ENCODE results near the gene DOK7.
"Not testable (repeated sequence)": the region's sequence is repeated elsewhere in the genome, so short reads cannot be mapped to it uniquely, and the experiment has no call there.

Gene DOK7

DNA sequence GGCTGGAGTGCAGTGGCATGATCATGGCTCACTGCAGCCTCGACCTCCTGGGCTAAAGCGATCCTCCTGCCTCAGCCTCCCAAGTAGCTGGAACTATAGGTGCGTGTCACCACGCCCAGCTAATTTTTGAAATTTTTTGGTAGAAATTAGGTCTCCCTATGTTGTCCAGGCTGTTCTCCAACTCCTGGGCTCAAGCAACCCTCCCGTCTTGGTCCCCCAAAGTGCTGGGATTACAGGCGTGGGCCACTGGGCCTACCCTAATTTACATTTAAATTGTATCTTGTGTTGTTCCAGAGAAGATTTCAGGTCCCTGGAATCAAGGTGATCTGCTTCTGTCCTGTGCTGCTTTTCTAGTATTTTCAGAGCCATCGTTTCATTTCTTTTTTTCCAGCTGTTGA, 70.3 kb downstream of the DOK7 start:
- Histone ChIP-seq H3K4me1 (ENCODE audit: control insufficient read depth in 2 of 2, insufficient read depth in 1 of 2, low read depth in 1 of 2, low read length in 2 of 2) (peaks cover 15 to 19% of the 10 kb centered on the region in 2 donors), H4K91ac (ENCODE audit: low read depth, low read length, poor library complexity) (no peak overlapping the region), H2BK12ac (ENCODE audit: low read length) (no peak overlapping the region), H3K79me1 (ENCODE audit: low read depth, low read length) (peaks cover 16% of the 10 kb centered on the region), H3K27me3 (ENCODE audit: control insufficient read depth in 3 of 3, insufficient read depth in 3 of 3, low read depth in 1 of 3, low read length in 3 of 3) (peaks cover 0 to 7% (median 0%) of the 10 kb centered on the region in 3 experiments), H4K8ac (ENCODE audit: low read depth, low read length) (no peak overlapping the region), H3K4me2 (ENCODE audit: insufficient read depth, low read length, poor library complexity, severe bottlenecking) (no peak overlapping the region), H3K36me3 (replicated peaks in 1 of 2; ENCODE audit: control insufficient read depth in 2 of 2, insufficient read depth in 2 of 2, low read length in 2 of 2) (peaks cover 5 to 19% of the 10 kb centered on the region in 2 donors), H2BK5ac (ENCODE audit: low read length) (no peak overlapping the region), H3K9ac (ENCODE audit: low read depth, low read length, poor library complexity) (no peak overlapping the region), H3K4ac (ENCODE audit: low read length) (no peak overlapping the region), H3K9me3 (replicated peaks in 1 of 2; ENCODE audit: control insufficient read depth in 2 of 2, insufficient read depth in 1 of 2, low read depth in 1 of 2, low read length in 2 of 2) (no peaks in the 10 kb centered on the region), H3K4me3 (ENCODE audit: low read length in 2 of 2) (no peak overlapping the region), H3K18ac (ENCODE audit: low read length) (no peak overlapping the region), H3K23ac (ENCODE audit: low read depth, low read length, poor library complexity) (no peak overlapping the region), H3K27ac (replicated peaks; ENCODE audit: low read length) (no peak overlapping the region), H2AFZ (ENCODE audit: low read length) (no peak overlapping the region), H2BK120ac (ENCODE audit: low read depth, low read length) (no peak overlapping the region), H3K14ac (ENCODE audit: low read length) (no peak overlapping the region), H2AK5ac (ENCODE audit: low read depth, low read length) (no peak overlapping the region), H2BK15ac (ENCODE audit: low read length) (no peak overlapping the region)
- WGBS, 2 donors (ENCODE audit: extremely low coverage in 2 of 2, insufficient read length in 2 of 2, insufficient replicate concordance in 1 of 2), result no CpG with 5 or more reads among the region's 7 CpGs
- DNase-seq (ENCODE audit: low spot score), result no peak

DNA sequence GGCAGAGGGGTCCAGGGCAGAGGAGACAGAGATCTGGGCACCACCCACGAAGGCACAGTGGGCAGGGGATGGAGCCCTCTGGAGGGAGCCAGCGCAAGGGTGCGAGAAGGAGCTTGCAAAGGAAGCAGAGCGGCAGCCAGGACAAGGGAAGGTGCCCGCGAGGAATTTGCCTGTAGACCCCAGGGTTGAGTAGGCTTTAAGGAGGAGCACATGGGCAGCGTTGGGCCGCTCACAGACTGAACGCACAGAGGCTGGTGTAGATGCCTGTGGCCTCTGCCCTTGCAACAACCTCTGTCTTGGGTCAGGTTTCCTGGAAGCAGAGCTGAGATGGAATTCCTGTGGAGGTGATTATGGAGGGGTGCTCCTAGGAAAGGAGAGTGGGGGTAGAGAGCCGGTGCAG, 72.7 kb downstream of the DOK7 start:
- H3K4ac ChIP-seq (ENCODE audit: low read length); H4K91ac ChIP-seq (ENCODE audit: low read depth, low read length, poor library complexity); H3K9me3 ChIP-seq (replicated peaks in 1 of 2; ENCODE audit: control insufficient read depth in 2 of 2, insufficient read depth in 1 of 2, low read depth in 1 of 2, low read length in 2 of 2); H3K36me3 ChIP-seq (replicated peaks in 1 of 2; ENCODE audit: control insufficient read depth in 2 of 2, insufficient read depth in 2 of 2, low read length in 2 of 2); H2BK12ac ChIP-seq (ENCODE audit: low read length); H4K8ac ChIP-seq (ENCODE audit: low read depth, low read length); H3K14ac ChIP-seq (ENCODE audit: low read length); H3K79me1 ChIP-seq (ENCODE audit: low read depth, low read length); H3K27ac ChIP-seq (replicated peaks; ENCODE audit: low read length); H3K4me3 ChIP-seq (ENCODE audit: low read length in 2 of 2); H2BK15ac ChIP-seq (ENCODE audit: low read length); H3K9ac ChIP-seq (ENCODE audit: low read depth, low read length, poor library complexity); H2BK120ac ChIP-seq (ENCODE audit: low read depth, low read length); H2AFZ ChIP-seq (ENCODE audit: low read length); DNase-seq (ENCODE audit: low spot score); H2BK5ac ChIP-seq (ENCODE audit: low read length); H3K23ac ChIP-seq (ENCODE audit: low read depth, low read length, poor library complexity); H3K4me2 ChIP-seq (ENCODE audit: insufficient read depth, low read length, poor library complexity, severe bottlenecking); H2AK5ac ChIP-seq (ENCODE audit: low read depth, low read length); H3K27me3 ChIP-seq (ENCODE audit: control insufficient read depth in 3 of 3, insufficient read depth in 3 of 3, low read depth in 1 of 3, low read length in 3 of 3); H3K18ac ChIP-seq (ENCODE audit: low read length): not testable (repeated sequence)
- WGBS, 2 donors (ENCODE audit: extremely low coverage in 2 of 2, insufficient read length in 2 of 2, insufficient replicate concordance in 1 of 2), result no CpG with 5 or more reads among the region's 10 CpGs
- H3K4me1 ChIP-seq (ENCODE audit: control insufficient read depth in 2 of 2, insufficient read depth in 1 of 2, low read depth in 1 of 2, low read length in 2 of 2), result peaks cover 10 to 11% of the 10 kb centered on the region in 2 donors

- H3K4me2 ChIP-seq (ENCODE audit: insufficient read depth, low read length, poor library complexity, severe bottlenecking); H4K91ac ChIP-seq (ENCODE audit: low read depth, low read length, poor library complexity); H3K14ac ChIP-seq (ENCODE audit: low read length); H3K18ac ChIP-seq (ENCODE audit: low read length); H4K8ac ChIP-seq (ENCODE audit: low read depth, low read length); H3K9ac ChIP-seq (ENCODE audit: low read depth, low read length, poor library complexity); H3K27ac ChIP-seq (replicated peaks; ENCODE audit: low read length); H2BK120ac ChIP-seq (ENCODE audit: low read depth, low read length); H3K23ac ChIP-seq (ENCODE audit: low read depth, low read length, poor library complexity); H3K4me3 ChIP-seq (ENCODE audit: low read length in 2 of 2); H2AK5ac ChIP-seq (ENCODE audit: low read depth, low read length); H3K4me1 ChIP-seq (ENCODE audit: control insufficient read depth in 2 of 2, insufficient read depth in 1 of 2, low read depth in 1 of 2, low read length in 2 of 2); H2BK15ac ChIP-seq (ENCODE audit: low read length); H3K27me3 ChIP-seq (ENCODE audit: control insufficient read depth in 3 of 3, insufficient read depth in 3 of 3, low read depth in 1 of 3, low read length in 3 of 3); H3K36me3 ChIP-seq (replicated peaks in 1 of 2; ENCODE audit: control insufficient read depth in 2 of 2, insufficient read depth in 2 of 2, low read length in 2 of 2); H2BK5ac ChIP-seq (ENCODE audit: low read length); DNase-seq (ENCODE audit: low spot score); H3K79me1 ChIP-seq (ENCODE audit: low read depth, low read length); H2AFZ ChIP-seq (ENCODE audit: low read length); H3K9me3 ChIP-seq (replicated peaks in 1 of 2; ENCODE audit: control insufficient read depth in 2 of 2, insufficient read depth in 1 of 2, low read depth in 1 of 2, low read length in 2 of 2); H2BK12ac ChIP-seq (ENCODE audit: low read length); H3K4ac ChIP-seq (ENCODE audit: low read length): not testable (repeated sequence)
- WGBS, 2 donors (ENCODE audit: extremely low coverage in 2 of 2, insufficient read length in 2 of 2, insufficient replicate concordance in 1 of 2), result no CpG with 5 or more reads among the region's 23 CpGs
These were observed 75.8 kb downstream of the DOK7 start for GRCh38 chr4:3538906-3539305.

GRCh38 chr4:3543415-3543814, 80.3 kb downstream of the DOK7 start:
- not testable (repeated sequence) for H2BK12ac ChIP-seq (ENCODE audit: low read length); H3K9me3 ChIP-seq (replicated peaks in 1 of 2; ENCODE audit: control insufficient read depth in 2 of 2, insufficient read depth in 1 of 2, low read depth in 1 of 2, low read length in 2 of 2); H3K4me3 ChIP-seq (ENCODE audit: low read length in 2 of 2); H3K14ac ChIP-seq (ENCODE audit: low read length); H3K9ac ChIP-seq (ENCODE audit: low read depth, low read length, poor library complexity); DNase-seq (ENCODE audit: low spot score); H3K27me3 ChIP-seq (ENCODE audit: control insufficient read depth in 3 of 3, insufficient read depth in 3 of 3, low read depth in 1 of 3, low read length in 3 of 3); H2AK5ac ChIP-seq (ENCODE audit: low read depth, low read length); H3K4me2 ChIP-seq (ENCODE audit: insufficient read depth, low read length, poor library complexity, severe bottlenecking); H3K79me1 ChIP-seq (ENCODE audit: low read depth, low read length); H3K4me1 ChIP-seq (ENCODE audit: control insufficient read depth in 2 of 2, insufficient read depth in 1 of 2, low read depth in 1 of 2, low read length in 2 of 2); H2BK120ac ChIP-seq (ENCODE audit: low read depth, low read length); H4K8ac ChIP-seq (ENCODE audit: low read depth, low read length); H4K91ac ChIP-seq (ENCODE audit: low read depth, low read length, poor library complexity); H2AFZ ChIP-seq (ENCODE audit: low read length); H3K27ac ChIP-seq (replicated peaks; ENCODE audit: low read length); H3K23ac ChIP-seq (ENCODE audit: low read depth, low read length, poor library complexity); H3K36me3 ChIP-seq (replicated peaks in 1 of 2; ENCODE audit: control insufficient read depth in 2 of 2, insufficient read depth in 2 of 2, low read length in 2 of 2); H2BK15ac ChIP-seq (ENCODE audit: low read length); H3K4ac ChIP-seq (ENCODE audit: low read length); H2BK5ac ChIP-seq (ENCODE audit: low read length); H3K18ac ChIP-seq (ENCODE audit: low read length)
- WGBS, 2 donors (ENCODE audit: extremely low coverage in 2 of 2, insufficient read length in 2 of 2, insufficient replicate concordance in 1 of 2), result no CpG with 5 or more reads among the region's 8 CpGs
